Right lobe of liver (tissue), 6 donors: ENCODE data around the gene DYSF. TPM values are rescaled to one million over a fixed set of nuclear protein-coding genes. Genes with fewer than 3 reads are reported as not detected.
A peak's percentile ranks its signal among the peaks of the same experiment; 100 is the strongest.

Source experiments
- ATAC-seq, 4 donors: fragments of 200-7000 bp; cut with Tn5 transposase; one replicate each; pipeline ENCODE4 v1.9.1; 2020; ENCODE audit warnings: mild to moderate bottlenecking in 4 of 4, moderate library complexity in 4 of 4
- DNase-seq, 3 donors: peaks; one replicate each; pipeline ENCODE4 v3.0.0-alpha.2; 2020
- H3K27ac ChIP-seq, 3 donors: fragments of 200-600 bp; one replicate each; pipeline ENCODE4 v1.8.0; 2022
- H3K27me3 ChIP-seq, 2 donors: fragments of 200-600 bp; one replicate each; pipeline ENCODE4 v1.8.0; 2022
- H3K36me3 ChIP-seq, 4 donors: fragments of 200-600 bp; sonication (generic) in 1 of 4; one replicate each; pipeline versions ENCODE4 v1.5.1 to v1.8.0; 2017 to 2022; ENCODE audit warnings: control low read depth in 1 of 4
- H3K4me1 ChIP-seq, 4 donors: fragments of 200-600 bp; sonication (generic) in 1 of 4; one replicate each; pipeline versions ENCODE4 v1.5.1 to v1.8.0; 2017 to 2022; ENCODE audit warnings: control low read depth in 1 of 4
- H3K4me3 ChIP-seq, 3 donors: fragments of 200-600 bp; one replicate each; pipeline ENCODE4 v1.8.0; 2022
- H3K9me3 ChIP-seq, 4 donors: fragments of 200-600 bp; sonication (generic) in 1 of 4; one replicate each; pipeline versions ENCODE4 v1.5.1 to v1.8.0; 2017 to 2022; ENCODE audit warnings: control low read depth in 1 of 4
- CTCF ChIP-seq, 4 donors: fragments of 200-600 bp in 3 of 4; fragments of 450-650 bp in 1 of 4; IDR thresholded peaks; one replicate each; pipeline versions ENCODE4 v1.5.1 to v1.8.0; 2016 to 2022; ENCODE audit warnings: antibody characterized with exemption in 4 of 4, mild to moderate bottlenecking in 2 of 4
- POLR2A ChIP-seq: fragments of 450-650 bp; IDR thresholded peaks from one replicate; pipeline ENCODE4 v1.6.1; 2017; ENCODE audit warnings: antibody characterized with exemption, mild to moderate bottlenecking
- WGBS: methylation state at CpG from one replicate; pipeline ENCODE4 v1.1.6; 2018; ENCODE audit warnings: low coverage, low lambda C conversion rate; ENCODE audit not compliant: insufficient coverage; ENCODE audit errors: missing lambda C conversion rate; 5-methylcytosine and 5-hydroxymethylcytosine counted together
- intact Hi-C, 2 donors: fragments of 100-400 bp; cut with DNase I; formaldehyde crosslinking; loops; one replicate each; pipeline versions ENCODE4 v1.11.2 to v1.14.1; 2022
- total RNA-seq, 6 experiments: library from RNA; depleted of rRNA in 2 of 6; stranded (reverse); fragments of >200 nt in 2 of 6; fragmentation: NEBNext Ultra II Directional in 3 of 6; extraction: Animal tissue kit (Norgen Biotek cat#: 25700) in 3 of 6; gene quantifications; one replicate each; pipeline versions ENCODE4 v1.1.0 to v1.2.4, GENCODE V29; 2016 to 2023
- donor health status: DM: no; HTN: yes; CAD: no.
- donor health status: DM: no; HTN: no; CAD: no.
- donor health status: DM: no; HTN: no; CAD: no.
- donor health status: DM: no; HTN: yes; CAD: no.
- donor health status: DM: no; HTN: yes; CAD: no.

Gene DYSF
- total RNA-seq, 6 experiments from 2014 or later, result 21.8 to 55.0 (median 32.9) TPM

GRCh38 chr2:71526141-71526540 lies 72.8 kb downstream of the DYSF start:
- Histone ChIP-seq H3K9me3 (no peaks in the 10 kb centered on the region), H3K4me1 (peaks cover 0 to 3% (median 0%) of the 10 kb centered on the region in 4 donors), H3K4me3 (no peak overlapping the region), H3K27me3 (no peaks in the 10 kb centered on the region), H3K36me3 (peaks cover 0 to 3% (median 0%) of the 10 kb centered on the region in 4 donors), H3K27ac (no peak overlapping the region)
- ATAC-seq (no peak), DNase-seq (peak in 1 of 3 donors; percentile 38)
- TF ChIP-seq CTCF (IDR thresholded peaks at IDR 0.05) (no peak), POLR2A (no peak)
- WGBS, result 88% methylated on average over 16 of the region's 17 CpGs
- intact Hi-C loops, result no loop called here

- Histone ChIP-seq H3K4me1 (peaks cover 0 to 9% (median 0%) of the 10 kb centered on the region in 4 donors), H3K36me3 (peaks cover 0 to 3% (median 0%) of the 10 kb centered on the region in 4 donors), H3K27ac (no peak overlapping the region), H3K9me3 (no peaks in the 10 kb centered on the region), H3K4me3 (no peak overlapping the region), H3K27me3 (no peaks in the 10 kb centered on the region)
- intact Hi-C loops, result no loop called here
- TF ChIP-seq POLR2A, result no peak
- TF ChIP-seq CTCF (IDR thresholded peaks at IDR 0.05), result no peak
- DNase-seq (peak in 1 of 3 donors; percentile 12), ATAC-seq (no peak)
- WGBS, result 75% methylated on average over 8 of the region's 9 CpGs
Measured at GRCh38 chr2:71526975-71527374, 73.6 kb downstream of the DYSF start.

GRCh38 chr2:71528131-71528591 lies 74.8 kb downstream of the DYSF start:
- Histone ChIP-seq H3K4me1 (peaks cover 0 to 9% (median 0%) of the 10 kb centered on the region in 4 donors), H3K36me3 (peaks cover 0 to 7% (median 0%) of the 10 kb centered on the region in 4 donors), H3K9me3 (no peaks in the 10 kb centered on the region), H3K27me3 (no peaks in the 10 kb centered on the region), H3K4me3 (no peak overlapping the region), H3K27ac (no peak overlapping the region)
- TF ChIP-seq POLR2A (no peak), CTCF (IDR thresholded peaks at IDR 0.05) (no peak)
- ATAC-seq (no peak), DNase-seq (peak in 1 of 3 donors; percentile 31)
- 80% methylated on average over 8 of the region's 10 CpGs for WGBS
- intact Hi-C loops, result no loop called here

GRCh38 chr2:71528749-71529148 lies 75.4 kb downstream of the DYSF start:
- no peak overlapping the region for H3K27ac ChIP-seq
- H3K9me3 ChIP-seq, result no peaks in the 10 kb centered on the region
- intact Hi-C loops, result no loop called here
- WGBS, result 85% methylated on average over 2 of the region's 4 CpGs
- H3K4me3 ChIP-seq, result no peak overlapping the region
- DNase-seq (peak in 1 of 3 donors; percentile 20), ATAC-seq (no peak)
- no peaks in the 10 kb centered on the region for H3K27me3 ChIP-seq
- no peak for TF ChIP-seq CTCF (IDR thresholded peaks at IDR 0.05)
- TF ChIP-seq POLR2A, result no peak
- peaks cover 0 to 7% (median 0%) of the 10 kb centered on the region in 4 donors for H3K36me3 ChIP-seq
- peaks cover 0 to 9% (median 0%) of the 10 kb centered on the region in 4 donors for H3K4me1 ChIP-seq
